T-helper 17 cell (primary cell): ENCODE data around the gene FILIP1L. TPM values are rescaled to one million over a fixed set of nuclear protein-coding genes. Genes with fewer than 3 reads are reported as not detected.

Experiments used
- ATAC-seq: fragments of 150-1000 bp; cut with Tn5 transposase; 2 replicates; pipeline ENCODE4 v1.10.0; 2021; ENCODE audit warnings: mild to moderate bottlenecking, moderate library complexity
- DNase-seq, 3 donors: peaks; one replicate each; pipeline versions ENCODE4 v3.0.0 to v3.0.0-alpha.2; 2020 to 2021
- H3K9me3 ChIP-seq: one replicate; pipeline ENCODE4 v1.7.0; 2013; ENCODE audit warnings: low read length, mild to moderate bottlenecking; ENCODE audit not compliant: control insufficient read depth, poor library complexity, severe bottlenecking
- H3K27ac Mint-ChIP-seq: one replicate; pipeline ENCODE4 v1.8.0; 2022; ENCODE audit warnings: mild to moderate bottlenecking, moderate library complexity, mixed read lengths
- H3K27me3 Mint-ChIP-seq: one replicate; pipeline ENCODE4 v1.8.0; 2022; ENCODE audit warnings: mixed read lengths
- H3K36me3 Mint-ChIP-seq: one replicate; pipeline ENCODE4 v1.8.0; 2022; ENCODE audit warnings: low read depth, mixed read lengths
- H3K4me1 Mint-ChIP-seq: one replicate; pipeline ENCODE4 v1.8.0; 2022; ENCODE audit warnings: mild to moderate bottlenecking, mixed read lengths
- H3K4me3 Mint-ChIP-seq: one replicate; pipeline ENCODE4 v1.8.0; 2022; ENCODE audit warnings: mild to moderate bottlenecking, moderate library complexity, mixed read lengths
- total RNA-seq, 4 donors: library from RNA in 2 of 4; stranded (reverse) in 2 of 4; gene quantifications; one replicate each; pipeline ENCODE4 v1.2.3 and lab custom pipeline; 2022 to 2026

Gene FILIP1L
- total RNA-seq, 2 donors from 2014 or later: 0.82 TPM; not detected in 1

DNA sequence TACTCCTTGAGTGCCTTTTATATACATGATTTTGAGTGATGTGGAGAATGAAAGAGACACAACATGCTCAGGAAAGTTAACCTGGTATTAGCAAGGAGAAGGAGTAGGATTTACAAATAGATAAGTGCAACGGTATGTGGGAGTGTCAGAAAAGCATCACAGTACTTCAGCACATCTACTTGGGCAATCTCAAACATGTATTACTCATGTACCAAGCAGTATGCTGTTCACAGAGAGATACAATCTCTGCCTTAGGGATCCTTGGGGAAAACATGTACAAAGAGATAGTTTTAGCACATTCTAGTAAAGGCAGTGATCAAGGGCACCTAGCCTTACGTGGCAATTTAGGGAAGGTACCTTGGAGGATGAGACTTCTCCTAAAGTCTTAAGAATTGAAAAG lies 146.5 kb downstream of the FILIP1L start:
- no peaks in the 10 kb centered on the region for H3K27me3 Mint-ChIP-seq
- H3K4me3 Mint-ChIP-seq: no peak overlapping the region
- H3K36me3 Mint-ChIP-seq: peaks cover 4% of the 10 kb centered on the region
- H3K9me3 ChIP-seq: no peaks in the 10 kb centered on the region
- H3K4me1 Mint-ChIP-seq: peaks cover 11% of the 10 kb centered on the region
- DNase-seq (no peak), ATAC-seq (no peak)
- no peak overlapping the region for H3K27ac Mint-ChIP-seq

- Mint-ChIP-seq H3K4me3 (no peak overlapping the region), H3K27ac (no peak overlapping the region), H3K4me1 (peaks cover 14% of the 10 kb centered on the region), H3K36me3 (peaks cover 7% of the 10 kb centered on the region), H3K27me3 (no peaks in the 10 kb centered on the region)
- DNase-seq (no peak), ATAC-seq (no peak)
- H3K9me3 ChIP-seq: no peaks in the 10 kb centered on the region
These were observed 147.5 kb downstream of the FILIP1L start for GRCh38 chr3:99966662-99967416.

- H3K4me3 Mint-ChIP-seq: no peak overlapping the region
- no peak overlapping the region for H3K27ac Mint-ChIP-seq
- H3K9me3 ChIP-seq: no peaks in the 10 kb centered on the region
- DNase-seq (no peak), ATAC-seq (no peak)
- H3K36me3 Mint-ChIP-seq: peaks cover 9% of the 10 kb centered on the region
- H3K4me1 Mint-ChIP-seq: peaks cover 15% of the 10 kb centered on the region
- H3K27me3 Mint-ChIP-seq: no peaks in the 10 kb centered on the region
These were observed 148.5 kb downstream of the FILIP1L start for GRCh38 chr3:99965681-99966408.

DNA sequence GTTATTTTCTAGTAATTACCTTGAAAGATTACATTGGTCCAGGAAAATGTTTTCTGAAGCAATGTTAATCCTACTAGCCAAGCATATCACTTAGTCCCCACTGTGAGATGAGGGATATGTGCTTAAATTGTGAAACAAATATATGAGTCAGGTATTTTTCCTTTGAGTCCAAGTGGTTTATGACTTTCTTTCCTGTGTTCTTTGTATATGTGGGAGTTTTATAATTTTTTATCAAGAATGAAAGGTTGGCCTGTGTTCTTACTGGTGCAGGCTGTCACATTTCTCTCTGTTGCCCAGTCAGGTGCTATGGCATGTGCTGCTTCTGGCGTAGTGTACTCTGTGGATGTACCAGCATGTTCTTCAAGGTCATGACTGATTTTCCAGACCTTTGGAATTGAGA lies 149.2 kb downstream of the FILIP1L start:
- Mint-ChIP-seq H3K4me1 (peaks cover 15% of the 10 kb centered on the region), H3K4me3 (no peak overlapping the region), H3K36me3 (peaks cover 9% of the 10 kb centered on the region), H3K27me3 (no peaks in the 10 kb centered on the region), H3K27ac (no peak overlapping the region)
- no peaks in the 10 kb centered on the region for H3K9me3 ChIP-seq
- ATAC-seq: no peak
- no peak for DNase-seq

DNA sequence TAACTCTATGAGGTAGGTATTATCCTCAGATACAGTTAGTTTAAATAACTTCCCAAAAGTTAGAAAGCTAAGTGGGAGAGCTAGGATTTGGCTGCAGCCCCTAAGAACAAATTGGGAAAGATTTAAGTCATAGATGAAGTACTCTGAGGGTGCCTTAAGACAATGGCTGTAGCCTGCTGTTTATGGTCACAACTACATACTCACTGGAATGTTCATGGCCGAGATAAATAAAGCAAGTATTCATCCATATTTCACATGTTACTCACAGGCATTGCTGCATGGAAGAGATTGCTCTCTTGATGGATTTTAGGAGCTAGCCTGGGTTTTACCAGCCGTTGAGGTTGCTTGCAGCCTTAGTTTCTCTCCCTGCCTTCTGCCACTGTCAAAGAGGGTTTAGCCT lies 151.6 kb downstream of the FILIP1L start:
- Mint-ChIP-seq H3K36me3 (peaks cover 7% of the 10 kb centered on the region), H3K27me3 (no peaks in the 10 kb centered on the region), H3K4me1 (peaks cover 4% of the 10 kb centered on the region), H3K27ac (no peak overlapping the region), H3K4me3 (no peak overlapping the region)
- ATAC-seq: no peak
- no peak for DNase-seq
- H3K9me3 ChIP-seq: no peaks in the 10 kb centered on the region

DNA sequence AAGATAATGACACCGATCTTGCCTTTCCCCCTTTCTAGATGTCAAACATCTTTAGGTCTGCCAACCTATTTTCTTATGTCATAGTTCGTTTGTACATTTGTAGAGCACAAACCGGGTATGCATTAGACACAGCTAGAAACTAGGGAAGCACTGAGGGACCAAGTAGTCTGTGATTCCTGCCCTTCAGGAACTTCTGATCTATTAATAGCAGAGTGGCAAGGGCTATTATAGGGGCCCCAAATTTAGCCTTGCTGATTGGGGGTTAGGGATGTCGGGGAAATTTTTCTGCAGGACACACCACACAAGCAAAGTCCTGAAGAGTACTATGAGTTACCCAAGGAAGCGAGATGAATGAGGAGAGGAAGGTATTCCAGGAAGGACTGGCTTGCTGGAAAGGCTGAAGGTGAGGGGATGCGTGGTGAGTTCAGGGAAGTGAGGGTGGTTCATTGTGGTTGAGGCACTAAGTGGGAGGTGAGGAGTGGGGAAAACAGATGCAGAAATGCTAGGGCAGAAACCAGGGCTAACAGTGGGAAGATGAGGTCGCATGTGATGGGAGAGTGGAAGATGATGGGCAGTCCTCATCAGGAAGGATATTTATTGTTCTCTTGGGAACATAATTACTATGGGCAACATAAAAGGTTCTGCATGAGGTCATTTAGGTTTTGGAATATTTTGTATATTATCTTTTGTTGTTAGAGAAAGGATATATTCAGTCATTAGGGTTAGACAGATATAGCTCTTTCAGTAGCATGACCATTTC lies 152.4 kb downstream of the FILIP1L start:
- Mint-ChIP-seq H3K36me3 (peaks cover 7% of the 10 kb centered on the region), H3K4me1 (peaks cover 4% of the 10 kb centered on the region), H3K4me3 (no peak overlapping the region), H3K27me3 (no peaks in the 10 kb centered on the region), H3K27ac (no peak overlapping the region)
- no peaks in the 10 kb centered on the region for H3K9me3 ChIP-seq
- ATAC-seq (no peak), DNase-seq (no peak)

DNA sequence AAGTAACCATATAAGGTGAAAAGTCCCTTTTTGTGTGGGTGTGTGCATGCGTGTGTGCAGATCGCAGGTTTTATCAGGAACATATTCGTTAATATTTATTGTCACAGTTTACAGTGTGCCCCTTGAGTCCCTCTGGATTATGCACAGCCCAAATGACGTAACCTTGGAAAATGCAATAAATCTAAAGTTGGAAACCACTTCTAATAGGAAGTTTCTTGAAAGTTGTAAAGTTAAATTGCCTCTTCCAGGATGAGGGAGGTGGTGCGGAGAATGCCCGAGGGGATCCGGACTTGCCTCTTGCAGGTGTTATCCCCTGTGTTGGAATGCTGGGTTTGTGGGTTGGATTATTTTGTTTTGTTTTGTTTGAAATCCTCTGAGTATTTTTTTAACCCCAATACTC lies 153.4 kb downstream of the FILIP1L start:
- no peak overlapping the region for H3K27ac Mint-ChIP-seq
- H3K36me3 Mint-ChIP-seq: peaks cover 11% of the 10 kb centered on the region
- no peaks in the 10 kb centered on the region for H3K27me3 Mint-ChIP-seq
- DNase-seq (no peak), ATAC-seq (no peak)
- no peaks in the 10 kb centered on the region for H3K9me3 ChIP-seq
- H3K4me1 Mint-ChIP-seq: peaks cover 4% of the 10 kb centered on the region
- no peak overlapping the region for H3K4me3 Mint-ChIP-seq

GRCh38 chr3:99960123-99960878 lies 154.0 kb downstream of the FILIP1L start:
- DNase-seq: no peak
- Mint-ChIP-seq H3K27ac (no peak overlapping the region), H3K4me1 (peaks cover 6% of the 10 kb centered on the region), H3K4me3 (no peak overlapping the region), H3K27me3 (no peaks in the 10 kb centered on the region), H3K36me3 (peaks cover 11% of the 10 kb centered on the region)
- ATAC-seq: no peak
- no peaks in the 10 kb centered on the region for H3K9me3 ChIP-seq

- H3K27ac Mint-ChIP-seq: no peak overlapping the region
These were observed 155.9 kb downstream of the FILIP1L start for GRCh38 chr3:99958222-99958912.

GRCh38 chr3:99957151-99957796 lies 157.0 kb downstream of the FILIP1L start:
- no peaks in the 10 kb centered on the region for H3K9me3 ChIP-seq
- DNase-seq: no peak
- no peak for ATAC-seq
- H3K4me1 Mint-ChIP-seq: peaks cover 6% of the 10 kb centered on the region
- H3K36me3 Mint-ChIP-seq: peaks cover 8% of the 10 kb centered on the region
- no peak overlapping the region for H3K27ac Mint-ChIP-seq
- no peaks in the 10 kb centered on the region for H3K27me3 Mint-ChIP-seq
- H3K4me3 Mint-ChIP-seq: no peak overlapping the region

More at GRCh38 chr3:99958222-99958912, 155.9 kb downstream of the FILIP1L start:
- Mint-ChIP-seq H3K36me3 (peaks cover 11% of the 10 kb centered on the region), H3K4me3 (no peak overlapping the region), H3K27me3 (no peaks in the 10 kb centered on the region), H3K4me1 (peaks cover 6% of the 10 kb centered on the region)
- no peak for DNase-seq
- H3K9me3 ChIP-seq: no peaks in the 10 kb centered on the region
- ATAC-seq: no peak

- no peak for DNase-seq
- Mint-ChIP-seq H3K27me3 (no peaks in the 10 kb centered on the region), H3K27ac (no peak overlapping the region), H3K36me3 (peaks cover 3% of the 10 kb centered on the region), H3K4me3 (no peak overlapping the region), H3K4me1 (peaks cover 2% of the 10 kb centered on the region)
- no peak for ATAC-seq
- no peaks in the 10 kb centered on the region for H3K9me3 ChIP-seq
These were observed 158.3 kb downstream of the FILIP1L start for GRCh38 chr3:99955773-99956562.
